GM19193 (cell line): ENCODE measurements around the gene RTBDN.

ENCODE experiments used
- POLR2A ChIP-seq: IDR thresholded peaks from 4 replicates; pipeline ENCODE4 v1.6.1; 2011; ENCODE audit not compliant: insufficient read depth, insufficient read length; ENCODE audit errors: extremely low read depth

Gene RTBDN

GRCh38 chr19:12865746-12866415 is 31.5 kb upstream of the RTBDN start:
- no peak for TF ChIP-seq POLR2A

GRCh38 chr19:12864721-12865715 is 30.6 kb upstream of the RTBDN start:
- TF ChIP-seq POLR2A = no peak

- no peak for TF ChIP-seq POLR2A
Measured at GRCh38 chr19:12864143-12864542, 29.8 kb upstream of the RTBDN start.

- no peak for TF ChIP-seq POLR2A
Measured at GRCh38 chr19:12859546-12859945, 25.2 kb upstream of the RTBDN start.

- no peak for TF ChIP-seq POLR2A
Measured at GRCh38 chr19:12858041-12858928, 23.9 kb upstream of the RTBDN start.

- no peak for TF ChIP-seq POLR2A
Measured at GRCh38 chr19:12856653-12857052, 22.3 kb upstream of the RTBDN start.

GRCh38 chr19:12847159-12848139 is 13.1 kb upstream of the RTBDN start:
- no peak for TF ChIP-seq POLR2A

- no peak for TF ChIP-seq POLR2A
Measured at GRCh38 chr19:12843999-12844732, 9.8 kb upstream of the RTBDN start.

- TF ChIP-seq POLR2A = no peak
Measured at GRCh38 chr19:12843328-12843727, 8.9 kb upstream of the RTBDN start.

GRCh38 chr19:12842511-12842910 is 8.1 kb upstream of the RTBDN start:
- TF ChIP-seq POLR2A = no peak

- no peak for TF ChIP-seq POLR2A
Measured at GRCh38 chr19:12841094-12841493, 6.7 kb upstream of the RTBDN start.

GRCh38 chr19:12840091-12841079 is 6.0 kb upstream of the RTBDN start:
- TF ChIP-seq POLR2A = no peak
